ENCODE results near the gene CTXN1. TPM values are rescaled to one million over a fixed set of nuclear protein-coding genes. Genes with fewer than 3 reads are reported as not detected.

CTXN1 gene
- total RNA-seq, 2 donors from 2014 or later = 60.1 to 87.2 TPM

GRCh38 chr19:7903244-7904073, 22.5 kb downstream of the CTXN1 start, which contains the start of gene MAP2K7:
TSS of gene MAP2K7 (plus strand) at chr19:7903877. CDS start at chr19:7903945, 68 bp downstream.
- Histone ChIP-seq H3K27ac (ENCODE audit: low read depth, low read length) (peak within 1 kb of the TSS; percentile 80), H3K4me3 (ENCODE audit: low read length) (peak within 1 kb of the TSS; percentile 91), H3K27me3 (ENCODE audit: control insufficient read depth, insufficient read depth, low read length, poor library complexity, severe bottlenecking) (no peaks in the 10 kb centered on the region), H3K9ac (ENCODE audit: extremely low read depth, low read length, poor library complexity, severe bottlenecking) (peak within 1 kb of the TSS; percentile 82), H3K36me3 (ENCODE audit: control insufficient read depth, insufficient read depth, low read length) (peaks cover 15% of the 10 kb centered on the region), H3K4me1 (ENCODE audit: control insufficient read depth, insufficient read depth, low read length) (no peaks in the 10 kb centered on the region), H3K9me3 (ENCODE audit: control insufficient read depth, low read length) (no peaks in the 10 kb centered on the region)
- peak within 1 kb of the TSS; percentile 81 for H3K4me3 Mint-ChIP-seq
- no peaks in the 10 kb centered on the region for H3K27me3 Mint-ChIP-seq (ENCODE audit: insufficient read depth)
- H3K36me3 Mint-ChIP-seq (ENCODE audit: low read depth) = peaks cover 11% of the 10 kb centered on the region
- peaks cover 11% of the 10 kb centered on the region for H3K4me1 Mint-ChIP-seq
- DNase-seq = peak; percentile 100
- peak; percentile 68 for TF ChIP-seq CTCF (conservative IDR thresholded peaks at IDR 0.05)
- H3K9me3 Mint-ChIP-seq = no peaks in the 10 kb centered on the region
- H3K27ac Mint-ChIP-seq = peak within 1 kb of the TSS; percentile 91
- 0 to 1% methylated on average over 37 to 89 of the region's 89 CpGs for WGBS, 2 experiments (ENCODE audit: insufficient coverage in 1 of 2, insufficient read length in 1 of 2)

- Histone ChIP-seq H3K9me3 (ENCODE audit: control insufficient read depth, low read length) (no peaks in the 10 kb centered on the region), H3K4me1 (ENCODE audit: control insufficient read depth, insufficient read depth, low read length) (no peaks in the 10 kb centered on the region), H3K4me3 (ENCODE audit: low read length) (peak overlapping the region; percentile 88), H3K36me3 (ENCODE audit: control insufficient read depth, insufficient read depth, low read length) (peaks cover 15% of the 10 kb centered on the region), H3K9ac (ENCODE audit: extremely low read depth, low read length, poor library complexity, severe bottlenecking) (peak overlapping the region; percentile 82), H3K27me3 (ENCODE audit: control insufficient read depth, insufficient read depth, low read length, poor library complexity, severe bottlenecking) (no peaks in the 10 kb centered on the region), H3K27ac (ENCODE audit: low read depth, low read length) (peak overlapping the region; percentile 80)
- peak overlapping the region; percentile 81 for H3K4me3 Mint-ChIP-seq
- no peak for TF ChIP-seq CTCF (conservative IDR thresholded peaks at IDR 0.05)
- peak; percentile 65 for DNase-seq
- H3K36me3 Mint-ChIP-seq (ENCODE audit: low read depth) = peaks cover 11% of the 10 kb centered on the region
- peak overlapping the region; percentile 91 for H3K27ac Mint-ChIP-seq
- no peaks in the 10 kb centered on the region for H3K9me3 Mint-ChIP-seq
- 60 to 70% methylated on average over 20 of the region's 20 CpGs for WGBS, 2 experiments (ENCODE audit: insufficient coverage in 1 of 2, insufficient read length in 1 of 2)
- H3K4me1 Mint-ChIP-seq = peaks cover 11% of the 10 kb centered on the region
- H3K27me3 Mint-ChIP-seq (ENCODE audit: insufficient read depth) = no peaks in the 10 kb centered on the region
Observed at GRCh38 chr19:7902796-7903243, 23.1 kb downstream of the CTXN1 start.

GRCh38 chr19:7901337-7901736, 24.6 kb downstream of the CTXN1 start:
- Mint-ChIP-seq H3K27ac (no peak overlapping the region), H3K4me1 (peaks cover 11% of the 10 kb centered on the region), H3K4me3 (no peak overlapping the region), H3K9me3 (no peaks in the 10 kb centered on the region), H3K27me3 (ENCODE audit: insufficient read depth) (no peaks in the 10 kb centered on the region), H3K36me3 (ENCODE audit: low read depth) (peaks cover 13% of the 10 kb centered on the region)
- H3K36me3 ChIP-seq (ENCODE audit: control insufficient read depth, insufficient read depth, low read length) = peaks cover 6% of the 10 kb centered on the region
- H3K4me1 ChIP-seq (ENCODE audit: control insufficient read depth, insufficient read depth, low read length) = no peaks in the 10 kb centered on the region
- H3K27ac ChIP-seq (ENCODE audit: low read depth, low read length) = no peak overlapping the region
- H3K27me3 ChIP-seq (ENCODE audit: control insufficient read depth, insufficient read depth, low read length, poor library complexity, severe bottlenecking) = no peaks in the 10 kb centered on the region
- no peak overlapping the region for H3K4me3 ChIP-seq (ENCODE audit: low read length)
- no peak for TF ChIP-seq CTCF (conservative IDR thresholded peaks at IDR 0.05)
- DNase-seq = no peak
- no peaks in the 10 kb centered on the region for H3K9me3 ChIP-seq (ENCODE audit: control insufficient read depth, low read length)
- H3K9ac ChIP-seq (ENCODE audit: extremely low read depth, low read length, poor library complexity, severe bottlenecking) = no peak overlapping the region
- 93 to 96% methylated on average over 4 to 7 of the region's 7 CpGs for WGBS, 2 experiments (ENCODE audit: insufficient coverage in 1 of 2, insufficient read length in 1 of 2)

Measured in endodermal cell (in vitro differentiated cells).